ENCODE results near the gene NDRG2. TPM values are rescaled to one million over a fixed set of nuclear protein-coding genes. Genes with fewer than 3 reads are reported as not detected.

Gene NDRG2
- total and polyA plus RNA-seq, 9 of the 15 experiments (the other 6 are each of a cell fraction or from before 2014, with no cell fraction given): 10.1 to 105 (median 41.0) TPM

- TF ChIP-seq ZNF592 (IDR thresholded peaks at IDR 0.05) (peak; percentile 73; the same call in 1 of the 2 replicates), SMARCE1 (IDR thresholded peaks at IDR 0.05) (peak; percentile 75), ZEB2 (IDR thresholded peaks at IDR 0.05) (no peak), MCM3 (IDR thresholded peaks at IDR 0.05) (no peak), SIN3A (IDR thresholded peaks at IDR 0.05; ENCODE audit: borderline replicate concordance in 2 of 2, control insufficient read depth in 1 of 2, low read depth in 2 of 2, low read length in 2 of 2) (no peak), MTA2 (IDR thresholded peaks at IDR 0.05; ENCODE audit: low read depth) (no peak), DDX20 (tag; IDR thresholded peaks at IDR 0.05; ENCODE audit: low read depth) (no peak), ZKSCAN8 (CRISPR knock-in tag; IDR thresholded peaks at IDR 0.05) (no peak), PCBP2 (IDR thresholded peaks at IDR 0.05; ENCODE audit: low read depth, low read length, poor library complexity, severe bottlenecking) (no peak), TAF9B (IDR thresholded peaks at IDR 0.05; ENCODE audit: partially characterized antibody) (no peak), ZNF717 (CRISPR knock-in tag; IDR thresholded peaks at IDR 0.05) (no peak), KLF6 (CRISPR knock-in tag; IDR thresholded peaks at IDR 0.05; ENCODE audit: borderline replicate concordance) (no peak), CBFA2T3 (IDR thresholded peaks at IDR 0.05) (peak; percentile 12; the same call in 1 of the 2 replicates), BRF2 (IDR thresholded peaks at IDR 0.05; ENCODE audit: borderline replicate concordance, insufficient read depth, insufficient read length) (no peak), ZBTB9 (CRISPR knock-in tag; IDR thresholded peaks at IDR 0.05) (no peak), TARDBP (IDR thresholded peaks at IDR 0.05) (no peak), SMARCA4 (IDR thresholded peaks at IDR 0.05) (peak; percentile 68), GABPB2 (CRISPR knock-in tag; conservative IDR thresholded peaks at IDR 0.05) (no peak), RHOXF2B (CRISPR knock-in tag; conservative IDR thresholded peaks at IDR 0.05) (no peak), CC2D1A (IDR thresholded peaks at IDR 0.05) (no peak), ZNF212 (CRISPR knock-in tag; IDR thresholded peaks at IDR 0.05) (no peak), HDAC8 (tag; IDR thresholded peaks at IDR 0.05) (no peak), ZNF23 (CRISPR knock-in tag; IDR thresholded peaks at IDR 0.05) (no peak), TGIF2 (CRISPR knock-in tag; IDR thresholded peaks at IDR 0.05) (no peak), MEIS2 (IDR thresholded peaks at IDR 0.05; ENCODE audit: partially characterized antibody) (no peak), CEBPB (tag; IDR thresholded peaks at IDR 0.05) (no peak), SMARCA5 (IDR thresholded peaks at IDR 0.05) (no peak), HSF4 (CRISPR knock-in tag; IDR thresholded peaks at IDR 0.05; ENCODE audit: borderline replicate concordance) (no peak)
These were observed 2.1 kb upstream of the NDRG2 start (continued) for GRCh38 chr14:21026988-21027315.

Measured in K562 (cell line).